Measurements from ENCODE around the gene CAMTA1. TPM values are rescaled to one million over a fixed set of nuclear protein-coding genes. Genes with fewer than 3 reads are reported as not detected.

Gene CAMTA1
- total and polyA plus RNA-seq, 4 donors: 78.7 to 438 (median 173) TPM

DNA sequence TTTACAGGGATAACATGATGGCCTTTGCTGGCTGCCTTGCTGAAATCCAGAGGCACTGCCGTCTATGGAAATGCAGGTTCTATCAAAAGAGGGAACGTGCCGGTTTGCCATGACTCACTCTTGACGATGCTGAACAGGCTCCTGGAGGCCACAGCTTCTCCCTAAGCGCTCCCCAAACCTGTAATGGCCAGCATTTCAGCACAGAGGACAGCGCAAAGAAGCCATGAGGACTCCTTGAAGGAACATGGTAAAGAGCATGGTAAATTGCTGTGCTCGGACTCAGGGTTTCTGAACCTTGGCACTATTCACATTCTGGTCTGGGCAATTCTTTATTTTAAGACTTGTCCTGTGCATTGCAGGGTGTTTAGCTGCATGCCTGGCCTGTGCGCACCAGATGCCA, 217.5 kb downstream of the CAMTA1 start:
- 83 to 84% methylated on average over 8 of the region's 8 CpGs for WGBS, 2 donors
- no peaks in the 10 kb centered on the region for H3K9me3 ChIP-seq (ENCODE audit: control insufficient read depth, low read length)
- no peak for ATAC-seq (ENCODE audit: low FRiP score)
- no peak for DNase-seq
- H3K4me3 ChIP-seq (ENCODE audit: low read length in 2 of 2): no peak overlapping the region
- H3K36me3 ChIP-seq (ENCODE audit: control insufficient read depth in 1 of 2, insufficient read depth in 2 of 2, low read length in 1 of 2): no peaks in the 10 kb centered on the region
- no peaks in the 10 kb centered on the region for H3K27me3 ChIP-seq (ENCODE audit: control insufficient read depth in 1 of 2, insufficient read depth in 2 of 2, low read length in 1 of 2)
- no peak overlapping the region for H3K27ac ChIP-seq (ENCODE audit: low read depth in 1 of 2, low read length in 2 of 2)
- intact Hi-C loops (cut with DNase I): no loop called here
- H3K4me1 ChIP-seq (ENCODE audit: control insufficient read depth in 1 of 2, insufficient read depth in 2 of 2, low read length in 2 of 2): no peaks in the 10 kb centered on the region

DNA sequence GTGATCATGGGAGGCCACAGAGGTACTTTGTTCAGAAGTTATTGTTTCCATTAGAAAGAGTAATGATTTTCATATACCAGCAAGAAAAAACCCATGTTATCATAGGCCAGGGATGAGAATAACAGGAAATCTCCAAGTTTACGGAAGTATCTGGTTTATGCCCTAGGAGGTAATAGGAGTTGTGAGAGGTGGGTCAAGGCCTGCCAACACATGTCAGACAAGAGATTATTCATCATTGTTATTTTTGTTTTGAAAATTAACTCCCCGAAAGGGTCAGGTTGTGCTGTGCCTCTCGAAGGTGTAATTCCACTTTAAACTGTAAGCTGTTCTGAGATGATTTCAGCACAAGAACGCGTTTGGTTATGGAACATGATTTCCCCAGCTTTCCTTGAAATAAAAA, 218.4 kb downstream of the CAMTA1 start:
- WGBS, 2 donors: 78 to 80% methylated on average over 5 of the region's 5 CpGs
- H3K36me3 ChIP-seq (ENCODE audit: control insufficient read depth in 1 of 2, insufficient read depth in 2 of 2, low read length in 1 of 2): no peaks in the 10 kb centered on the region
- no peaks in the 10 kb centered on the region for H3K9me3 ChIP-seq (ENCODE audit: control insufficient read depth, low read length)
- H3K27ac ChIP-seq (ENCODE audit: low read depth in 1 of 2, low read length in 2 of 2): no peak overlapping the region
- no peaks in the 10 kb centered on the region for H3K4me1 ChIP-seq (ENCODE audit: control insufficient read depth in 1 of 2, insufficient read depth in 2 of 2, low read length in 2 of 2)
- DNase-seq (no peak), ATAC-seq (ENCODE audit: low FRiP score) (no peak)
- no peaks in the 10 kb centered on the region for H3K27me3 ChIP-seq (ENCODE audit: control insufficient read depth in 1 of 2, insufficient read depth in 2 of 2, low read length in 1 of 2)
- intact Hi-C loops (cut with DNase I): no loop called here
- no peak overlapping the region for H3K4me3 ChIP-seq (ENCODE audit: low read length in 2 of 2)

DNA sequence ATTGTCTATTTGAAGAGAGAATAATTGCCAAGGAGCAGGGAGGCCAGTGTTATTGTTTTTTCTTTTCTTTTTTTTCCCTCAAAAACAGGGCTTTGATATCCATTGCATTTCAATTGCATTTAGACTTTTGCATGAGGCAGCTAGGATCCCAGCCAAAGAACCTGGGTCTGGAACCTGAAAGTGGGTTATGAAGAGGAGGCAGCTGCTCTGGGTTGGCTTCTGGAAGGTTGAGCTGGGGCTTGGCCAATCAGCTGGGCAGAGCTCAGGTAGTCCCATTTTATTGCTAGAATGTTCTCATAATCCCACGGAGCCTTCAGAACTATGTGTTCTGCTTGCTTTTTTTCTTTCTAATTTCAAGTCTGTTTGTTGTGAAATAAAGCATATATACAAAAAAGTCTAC, 218.9 kb downstream of the CAMTA1 start:
- DNase-seq: no peak
- WGBS, 2 donors: 87 to 92% methylated on average over 1 of the region's 1 CpG
- intact Hi-C loops (cut with DNase I): no loop called here
- Histone ChIP-seq H3K27ac (ENCODE audit: low read depth in 1 of 2, low read length in 2 of 2) (no peak overlapping the region), H3K4me1 (ENCODE audit: control insufficient read depth in 1 of 2, insufficient read depth in 2 of 2, low read length in 2 of 2) (no peaks in the 10 kb centered on the region), H3K4me3 (ENCODE audit: low read length in 2 of 2) (no peak overlapping the region), H3K36me3 (ENCODE audit: control insufficient read depth in 1 of 2, insufficient read depth in 2 of 2, low read length in 1 of 2) (no peaks in the 10 kb centered on the region), H3K27me3 (ENCODE audit: control insufficient read depth in 1 of 2, insufficient read depth in 2 of 2, low read length in 1 of 2) (no peaks in the 10 kb centered on the region), H3K9me3 (ENCODE audit: control insufficient read depth, low read length) (no peaks in the 10 kb centered on the region)
- no peak for ATAC-seq (ENCODE audit: low FRiP score)

DNA sequence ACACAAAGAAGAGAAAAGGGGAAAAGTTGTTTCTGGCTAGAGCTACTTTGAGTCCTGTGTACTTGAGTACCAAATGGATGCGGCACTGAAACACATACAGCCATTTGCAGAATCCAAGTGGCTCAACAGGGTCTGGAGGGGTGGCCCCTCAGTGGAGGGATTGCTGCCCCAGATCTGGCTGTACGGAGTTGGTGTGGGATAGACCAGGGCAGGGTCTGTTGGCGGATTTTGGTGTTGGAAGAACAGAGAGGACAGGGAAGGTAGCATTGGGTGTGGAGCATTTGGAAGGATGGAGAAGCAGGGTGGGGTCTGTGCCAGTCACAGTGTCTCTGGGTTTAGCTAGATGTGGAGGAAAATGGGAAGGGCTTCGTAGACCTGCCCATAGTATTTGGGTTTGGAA, 220.5 kb downstream of the CAMTA1 start:
- ATAC-seq (ENCODE audit: low FRiP score) (no peak), DNase-seq (no peak)
- H3K27me3 ChIP-seq (ENCODE audit: control insufficient read depth in 1 of 2, insufficient read depth in 2 of 2, low read length in 1 of 2): no peaks in the 10 kb centered on the region
- intact Hi-C loops (cut with DNase I): no loop called here
- H3K9me3 ChIP-seq (ENCODE audit: control insufficient read depth, low read length): no peaks in the 10 kb centered on the region
- WGBS, 2 donors: 95 to 96% methylated on average over 4 of the region's 4 CpGs
- H3K4me1 ChIP-seq (ENCODE audit: control insufficient read depth in 1 of 2, insufficient read depth in 2 of 2, low read length in 2 of 2): no peaks in the 10 kb centered on the region
- no peak overlapping the region for H3K4me3 ChIP-seq (ENCODE audit: low read length in 2 of 2)
- H3K36me3 ChIP-seq (ENCODE audit: control insufficient read depth in 1 of 2, insufficient read depth in 2 of 2, low read length in 1 of 2): no peaks in the 10 kb centered on the region
- no peak overlapping the region for H3K27ac ChIP-seq (ENCODE audit: low read depth in 1 of 2, low read length in 2 of 2)

DNA sequence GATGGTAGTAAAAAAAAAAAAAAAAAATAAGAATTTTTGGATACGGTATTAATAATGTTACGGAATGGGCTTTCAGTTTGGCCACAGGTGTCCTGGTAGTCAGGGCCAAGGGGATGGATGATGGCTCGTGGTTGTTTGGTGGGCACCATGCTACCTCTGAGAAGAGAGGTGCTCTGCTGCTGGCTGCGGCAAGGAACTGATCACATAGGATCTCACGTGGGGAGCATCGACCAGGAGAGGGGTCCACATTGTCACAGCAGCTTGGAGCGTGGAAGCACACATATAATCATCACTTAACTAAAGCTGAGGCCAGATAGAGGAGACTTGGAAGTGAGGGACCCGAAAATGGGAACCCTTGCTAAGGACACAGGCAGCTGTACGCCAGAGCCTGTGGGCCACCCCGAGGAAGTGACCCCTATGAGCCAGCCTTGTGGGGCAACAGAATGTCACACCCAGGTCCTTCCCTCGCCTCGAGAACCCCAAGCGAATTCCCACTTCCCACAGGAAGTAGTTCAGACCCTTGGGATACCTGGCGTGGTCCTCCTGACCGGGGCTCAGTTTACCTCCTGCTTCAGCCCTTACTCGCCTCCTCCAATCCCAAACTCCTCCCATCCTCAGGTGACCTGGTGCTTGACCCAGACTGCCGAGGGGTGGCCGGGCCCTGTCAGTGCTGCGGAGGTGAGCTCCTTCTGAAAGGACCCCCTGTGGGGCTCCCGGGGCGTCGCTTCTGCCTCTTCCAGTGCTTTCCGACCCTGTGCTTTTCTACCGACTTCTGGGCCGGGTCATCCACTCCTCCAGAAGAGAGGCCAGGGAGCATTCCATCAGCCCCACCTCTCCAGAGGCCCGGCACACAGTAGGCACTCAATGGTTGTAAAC, 222.0 kb downstream of the CAMTA1 start:
- no peaks in the 10 kb centered on the region for H3K4me1 ChIP-seq (ENCODE audit: control insufficient read depth in 1 of 2, insufficient read depth in 2 of 2, low read length in 2 of 2)
- WGBS, 2 donors: 87 to 91% methylated on average over 25 to 26 of the region's 26 CpGs
- H3K27me3 ChIP-seq (ENCODE audit: control insufficient read depth in 1 of 2, insufficient read depth in 2 of 2, low read length in 1 of 2): no peaks in the 10 kb centered on the region
- no peak overlapping the region for H3K27ac ChIP-seq (ENCODE audit: low read depth in 1 of 2, low read length in 2 of 2)
- no peak overlapping the region for H3K4me3 ChIP-seq (ENCODE audit: low read length in 2 of 2)
- DNase-seq: no peak
- H3K36me3 ChIP-seq (ENCODE audit: control insufficient read depth in 1 of 2, insufficient read depth in 2 of 2, low read length in 1 of 2): no peaks in the 10 kb centered on the region
- H3K9me3 ChIP-seq (ENCODE audit: control insufficient read depth, low read length): no peaks in the 10 kb centered on the region
- no peak for ATAC-seq (ENCODE audit: low FRiP score)
- intact Hi-C loops (cut with DNase I): no loop called here

DNA sequence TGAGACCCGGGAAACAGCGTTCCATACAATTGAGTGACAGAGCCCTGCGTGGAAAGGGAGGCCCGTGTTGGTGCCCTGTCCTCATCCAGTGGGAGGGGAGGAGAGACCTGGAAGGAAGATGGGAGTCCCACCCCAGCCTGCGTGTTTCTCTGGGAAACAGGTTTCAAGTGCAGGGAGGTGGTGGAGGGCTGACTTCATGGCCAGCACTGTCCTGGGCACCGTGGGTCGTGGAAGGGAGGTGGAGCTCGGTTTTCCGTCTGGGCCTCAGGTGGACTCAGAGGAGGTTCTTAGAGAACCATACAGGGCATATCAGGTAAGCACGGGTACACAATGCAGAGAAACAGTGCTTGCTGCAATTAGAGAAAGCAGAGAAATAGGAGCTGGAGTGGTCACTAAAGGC, 222.6 kb downstream of the CAMTA1 start:
- DNase-seq: no peak
- H3K4me3 ChIP-seq (ENCODE audit: low read length in 2 of 2): no peak overlapping the region
- no peaks in the 10 kb centered on the region for H3K36me3 ChIP-seq (ENCODE audit: control insufficient read depth in 1 of 2, insufficient read depth in 2 of 2, low read length in 1 of 2)
- ATAC-seq (ENCODE audit: low FRiP score): no peak
- H3K27me3 ChIP-seq (ENCODE audit: control insufficient read depth in 1 of 2, insufficient read depth in 2 of 2, low read length in 1 of 2): no peaks in the 10 kb centered on the region
- WGBS, 2 donors: 81 to 89% methylated on average over 10 of the region's 10 CpGs
- intact Hi-C loops (cut with DNase I): no loop called here
- no peaks in the 10 kb centered on the region for H3K9me3 ChIP-seq (ENCODE audit: control insufficient read depth, low read length)
- no peak overlapping the region for H3K27ac ChIP-seq (ENCODE audit: low read depth in 1 of 2, low read length in 2 of 2)
- no peaks in the 10 kb centered on the region for H3K4me1 ChIP-seq (ENCODE audit: control insufficient read depth in 1 of 2, insufficient read depth in 2 of 2, low read length in 2 of 2)

DNA sequence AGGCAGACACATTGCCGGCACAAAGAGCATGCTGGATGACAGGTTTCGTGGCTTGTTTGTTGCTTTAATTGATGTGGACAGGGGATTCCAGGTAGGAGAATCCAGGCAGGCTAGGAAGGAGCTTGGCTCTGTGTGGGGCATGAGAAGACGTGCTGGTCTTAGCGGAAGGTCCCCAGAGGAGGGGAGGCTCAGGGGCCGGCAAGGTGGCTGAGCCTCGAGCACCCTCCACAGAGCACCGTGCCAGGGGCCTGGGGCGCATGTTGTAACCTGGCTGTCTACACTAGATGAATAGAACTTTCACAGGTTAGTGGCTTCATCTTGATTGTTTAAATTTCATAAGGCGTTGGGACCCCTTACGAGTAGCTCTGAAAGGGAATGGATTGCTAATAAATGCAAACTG, 223.1 kb downstream of the CAMTA1 start:
- ATAC-seq (ENCODE audit: low FRiP score) (no peak), DNase-seq (no peak)
- intact Hi-C loops (cut with DNase I): no loop called here
- no peaks in the 10 kb centered on the region for H3K4me1 ChIP-seq (ENCODE audit: control insufficient read depth in 1 of 2, insufficient read depth in 2 of 2, low read length in 2 of 2)
- WGBS, 2 donors: 88 to 91% methylated on average over 10 of the region's 10 CpGs
- H3K27me3 ChIP-seq (ENCODE audit: control insufficient read depth in 1 of 2, insufficient read depth in 2 of 2, low read length in 1 of 2): no peaks in the 10 kb centered on the region
- no peak overlapping the region for H3K4me3 ChIP-seq (ENCODE audit: low read length in 2 of 2)
- no peaks in the 10 kb centered on the region for H3K9me3 ChIP-seq (ENCODE audit: control insufficient read depth, low read length)
- H3K27ac ChIP-seq (ENCODE audit: low read depth in 1 of 2, low read length in 2 of 2): no peak overlapping the region
- no peaks in the 10 kb centered on the region for H3K36me3 ChIP-seq (ENCODE audit: control insufficient read depth in 1 of 2, insufficient read depth in 2 of 2, low read length in 1 of 2)

DNA sequence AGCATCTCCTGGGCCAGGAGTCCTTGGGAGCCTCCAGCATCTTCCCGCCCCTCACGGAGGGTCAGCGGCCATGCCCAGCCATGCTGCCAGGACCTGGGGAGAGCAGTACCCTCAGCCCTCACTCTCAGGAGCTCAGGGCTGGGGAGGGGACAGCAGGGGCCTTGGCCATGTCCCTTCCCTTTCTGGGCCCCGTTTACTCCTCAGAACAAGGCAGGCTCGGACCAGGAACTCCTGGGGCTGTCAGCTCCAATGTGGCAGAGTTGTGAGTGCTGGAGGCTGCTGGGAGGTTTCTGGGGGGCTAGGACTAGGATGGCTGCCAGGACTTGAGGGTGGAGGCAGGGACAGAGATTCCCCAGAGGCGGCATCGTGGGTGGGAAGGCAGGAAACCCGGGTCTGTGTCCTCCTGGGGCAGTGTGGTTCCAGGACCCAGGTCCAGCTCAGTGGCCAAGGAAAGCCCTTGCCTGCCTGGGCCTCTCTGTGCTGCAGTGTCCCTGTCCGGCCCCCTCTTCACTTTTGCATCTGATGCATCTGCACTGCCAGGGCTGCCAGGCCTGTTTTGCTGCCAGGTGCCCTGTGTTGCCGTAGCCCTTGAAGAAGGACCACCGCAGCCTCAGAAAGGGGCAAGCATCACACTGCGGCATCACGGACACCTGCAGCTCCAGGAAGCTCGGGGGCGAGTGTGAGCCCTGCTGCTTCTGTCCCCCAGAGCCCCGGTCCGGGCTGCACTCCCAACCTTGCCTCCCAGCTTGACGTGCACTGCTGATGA, 223.9 kb downstream of the CAMTA1 start:
- ATAC-seq (ENCODE audit: low FRiP score): no peak
- Histone ChIP-seq H3K9me3 (ENCODE audit: control insufficient read depth, low read length) (no peaks in the 10 kb centered on the region), H3K27ac (ENCODE audit: low read depth in 1 of 2, low read length in 2 of 2) (no peak overlapping the region), H3K4me1 (ENCODE audit: control insufficient read depth in 1 of 2, insufficient read depth in 2 of 2, low read length in 2 of 2) (no peaks in the 10 kb centered on the region), H3K36me3 (ENCODE audit: control insufficient read depth in 1 of 2, insufficient read depth in 2 of 2, low read length in 1 of 2) (no peaks in the 10 kb centered on the region), H3K27me3 (ENCODE audit: control insufficient read depth in 1 of 2, insufficient read depth in 2 of 2, low read length in 1 of 2) (no peaks in the 10 kb centered on the region), H3K4me3 (ENCODE audit: low read length in 2 of 2) (no peak overlapping the region)
- intact Hi-C loops (cut with DNase I): no loop called here
- WGBS, 2 donors: 83 to 89% methylated on average over 17 to 18 of the region's 18 CpGs
- no peak for DNase-seq
